OCI-LY7 (cell line): ENCODE data around the gene EML6.

Experiments used
- EZH2phosphoT487 ChIP-seq: fragments of 200-600 bp; sonication (generic); IDR thresholded peaks from 2 replicates; pipeline ENCODE4 v1.6.1; 2018; ENCODE audit warnings: low read depth, borderline replicate concordance, mild to moderate bottlenecking, mixed run types, antibody characterized with exemption, low read length, moderate library complexity, mixed read lengths
- TF ChIP-seq, protein P1 (sequence below): fragments of 200-600 bp; sonication (generic); conservative IDR thresholded peaks from 2 replicates; pipeline ENCODE4 v1.5.1; 2014; ENCODE audit warnings: mild to moderate bottlenecking, antibody characterized with exemption, low read length, moderate library complexity, mixed read lengths

DNA sequence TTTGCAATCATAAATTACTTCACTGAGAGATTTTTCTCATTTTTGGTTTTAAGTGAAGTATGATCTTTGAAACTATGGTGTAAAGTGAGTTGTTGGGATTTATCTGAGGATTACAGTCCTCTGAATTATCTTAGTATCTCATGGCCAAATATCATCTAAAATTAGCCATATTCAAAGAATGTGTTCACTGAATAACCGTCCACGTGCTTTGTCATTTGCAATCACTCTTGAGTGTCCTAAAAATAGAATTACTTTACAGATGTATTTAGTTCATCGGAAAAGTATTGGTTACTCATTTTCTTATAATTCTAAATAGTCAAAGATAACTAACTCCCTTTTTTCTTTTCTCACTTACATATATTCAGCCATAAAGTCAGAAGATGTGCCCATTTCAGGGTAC, 185.5 kb downstream of the EML6 start:
- TF ChIP-seq, protein P1, sequence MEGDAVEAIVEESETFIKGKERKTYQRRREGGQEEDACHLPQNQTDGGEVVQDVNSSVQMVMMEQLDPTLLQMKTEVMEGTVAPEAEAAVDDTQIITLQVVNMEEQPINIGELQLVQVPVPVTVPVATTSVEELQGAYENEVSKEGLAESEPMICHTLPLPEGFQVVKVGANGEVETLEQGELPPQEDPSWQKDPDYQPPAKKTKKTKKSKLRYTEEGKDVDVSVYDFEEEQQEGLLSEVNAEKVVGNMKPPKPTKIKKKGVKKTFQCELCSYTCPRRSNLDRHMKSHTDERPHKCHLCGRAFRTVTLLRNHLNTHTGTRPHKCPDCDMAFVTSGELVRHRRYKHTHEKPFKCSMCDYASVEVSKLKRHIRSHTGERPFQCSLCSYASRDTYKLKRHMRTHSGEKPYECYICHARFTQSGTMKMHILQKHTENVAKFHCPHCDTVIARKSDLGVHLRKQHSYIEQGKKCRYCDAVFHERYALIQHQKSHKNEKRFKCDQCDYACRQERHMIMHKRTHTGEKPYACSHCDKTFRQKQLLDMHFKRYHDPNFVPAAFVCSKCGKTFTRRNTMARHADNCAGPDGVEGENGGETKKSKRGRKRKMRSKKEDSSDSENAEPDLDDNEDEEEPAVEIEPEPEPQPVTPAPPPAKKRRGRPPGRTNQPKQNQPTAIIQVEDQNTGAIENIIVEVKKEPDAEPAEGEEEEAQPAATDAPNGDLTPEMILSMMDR: no peak
- TF ChIP-seq EZH2phosphoT487: no peak
